AG09309 (cell line): ENCODE data around the gene NPHP4.

Experiments
- DNase-seq: peaks from one replicate; pipeline ENCODE4 v3.0.0-alpha.2; 2010; ENCODE audit warnings: low read depth
- H3K4me3 ChIP-seq: 2 replicates; pipeline ENCODE4 v1.5.1; 2011; ENCODE audit warnings: mild to moderate bottlenecking, low read depth, low read length, moderate library complexity; ENCODE audit not compliant: control insufficient read depth
- CTCF ChIP-seq: IDR thresholded peaks from 2 replicates; pipeline ENCODE4 v1.5.1; 2011; ENCODE audit warnings: mild to moderate bottlenecking, low read depth, low read length, inconsistent platforms; ENCODE audit not compliant: insufficient read depth, control insufficient read depth; ENCODE audit errors: missing control alignments

NPHP4 gene

GRCh38 chr1:5921671-5922070, 70.6 kb downstream of the NPHP4 start:
- TF ChIP-seq CTCF = peak; percentile 17
- DNase-seq = no peak
- H3K4me3 ChIP-seq = no peak overlapping the region

- TF ChIP-seq CTCF = no peak
- no peak overlapping the region for H3K4me3 ChIP-seq
- DNase-seq = no peak
Observed at GRCh38 chr1:5921129-5921528, 71.1 kb downstream of the NPHP4 start.

GRCh38 chr1:5920201-5920600, 72.0 kb downstream of the NPHP4 start:
- TF ChIP-seq CTCF = no peak
- DNase-seq = no peak
- H3K4me3 ChIP-seq = no peak overlapping the region

GRCh38 chr1:5918275-5918649, 74.0 kb downstream of the NPHP4 start:
- DNase-seq = no peak
- TF ChIP-seq CTCF = no peak
- no peak overlapping the region for H3K4me3 ChIP-seq

- no peak for DNase-seq
- no peak for TF ChIP-seq CTCF
- no peak overlapping the region for H3K4me3 ChIP-seq
Observed at GRCh38 chr1:5917591-5918274, 74.5 kb downstream of the NPHP4 start.

- no peak for DNase-seq
- no peak overlapping the region for H3K4me3 ChIP-seq
- TF ChIP-seq CTCF = no peak
Observed at GRCh38 chr1:5917281-5917590, 75.0 kb downstream of the NPHP4 start.
